Gastrocnemius medialis (tissue), 4 donors: ENCODE data around the gene SHISA6. TPM values are rescaled to one million over a fixed set of nuclear protein-coding genes. Genes with fewer than 3 reads are reported as not detected.

Source experiments
- ATAC-seq, 2 donors: fragments of 150-250 bp; one replicate each; pipeline ENCODE4 v1.9.1; 2016
- DNase-seq, 2 donors: peaks; one replicate each; pipeline ENCODE4 v3.0.0-alpha.2; 2019
- H3K27ac ChIP-seq, 4 donors: fragments of 200-600 bp; sonication (generic); 1 replicate in 1 of 4; 2 replicates in 3 of 4; pipeline ENCODE4 v1.5.1; 2016 to 2018; ENCODE audit warnings: mild to moderate bottlenecking in 2 of 4, moderate library complexity in 1 of 4
- H3K27me3 ChIP-seq, 3 donors: fragments of 200-600 bp; sonication (generic) in 2 of 3; 1 replicate in 1 of 3; 2 replicates in 2 of 3; pipeline versions ENCODE4 v1.5.1 to v1.6.0; 2016 to 2019; ENCODE audit warnings: mild to moderate bottlenecking in 1 of 3, moderate library complexity in 1 of 3
- H3K36me3 ChIP-seq, 2 donors: fragments of 200-600 bp; sonication (generic) in 1 of 2; one replicate each; pipeline ENCODE4 v1.5.1; 2017 to 2018
- H3K4me1 ChIP-seq, 2 donors: fragments of 200-600 bp; sonication (generic) in 1 of 2; one replicate each; pipeline ENCODE4 v1.5.1; 2016 to 2017; ENCODE audit warnings: mild to moderate bottlenecking in 2 of 2
- H3K4me3 ChIP-seq, 4 donors: fragments of 200-600 bp; sonication (generic) in 3 of 4; 1 replicate in 1 of 4; 2 replicates in 3 of 4; pipeline ENCODE4 v1.5.1; 2016 to 2019; ENCODE audit warnings: mild to moderate bottlenecking in 2 of 4
- H3K9me3 ChIP-seq, 3 donors: fragments of 200-600 bp; sonication (generic) in 2 of 3; 1 replicate in 1 of 3; 2 replicates in 2 of 3; pipeline ENCODE4 v1.5.1; 2016 to 2019
- POLR2A ChIP-seq, 2 donors: fragments of 450-650 bp; IDR thresholded peaks; one replicate each; pipeline ENCODE4 v1.6.1; 2017; ENCODE audit warnings: antibody characterized with exemption in 2 of 2, mild to moderate bottlenecking in 2 of 2, moderate library complexity in 2 of 2
- in situ Hi-C, 4 donors: fragments of 200-750 bp; cut with MboI; loops; one replicate each; pipeline versions ENCODE4 v1.15.0 to v1.8.0; 2017; ENCODE audit warnings: low sequenced_read_pairs in 4 of 4
- intact Hi-C: fragments of 100-400 bp; cut with DNase I; formaldehyde crosslinking; loops from one replicate; pipeline ENCODE4 v1.15.1; 2023; ENCODE audit warnings: low total_unique reads
- total RNA-seq, 4 donors: library from RNA; depleted of rRNA; stranded (reverse); fragments of >200 nt; gene quantifications; one replicate each; pipeline versions ENCODE4 v1.1.0 to v1.2.3, GENCODE V29; 2016
- TF ChIP-seq, protein P1 (sequence below), 5 experiments: fragments of 450-650 bp in 3 of 5; fragments of 200-600 bp in 2 of 5; sonication (generic) in 2 of 5; IDR thresholded peaks in 4 of 5; conservative IDR thresholded peaks in 1 of 5; 1 replicate in 4 of 5; 2 replicates in 1 of 5; pipeline ENCODE4 v1.5.1; 2016 to 2019; ENCODE audit warnings: antibody characterized with exemption in 5 of 5, mild to moderate bottlenecking in 3 of 5, moderate library complexity in 3 of 5

Gene SHISA6
- total RNA-seq, 4 donors from 2014 or later, result 0.19 to 0.46 (median 0.31) TPM

DNA sequence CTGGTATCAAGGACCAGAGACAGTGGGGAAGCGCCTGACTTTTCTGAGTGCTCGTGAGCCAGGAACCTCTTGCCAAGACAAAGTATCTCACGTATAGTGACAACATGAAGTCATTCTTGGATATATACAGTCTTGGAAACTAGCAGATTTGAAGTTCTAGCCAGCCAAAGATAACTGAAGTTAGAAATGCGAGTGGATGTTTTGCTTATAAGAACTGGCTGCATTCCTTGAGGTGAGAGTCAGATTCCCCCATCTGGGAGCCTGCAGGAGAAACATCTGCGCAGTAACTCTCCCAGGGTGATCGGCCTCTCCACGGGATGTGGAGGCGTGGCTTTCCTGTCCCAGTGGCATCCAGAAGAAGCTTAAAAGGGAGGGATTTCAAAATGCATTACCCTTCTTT is 89.8 kb downstream of the SHISA6 start:
- TF ChIP-seq, protein P1, sequence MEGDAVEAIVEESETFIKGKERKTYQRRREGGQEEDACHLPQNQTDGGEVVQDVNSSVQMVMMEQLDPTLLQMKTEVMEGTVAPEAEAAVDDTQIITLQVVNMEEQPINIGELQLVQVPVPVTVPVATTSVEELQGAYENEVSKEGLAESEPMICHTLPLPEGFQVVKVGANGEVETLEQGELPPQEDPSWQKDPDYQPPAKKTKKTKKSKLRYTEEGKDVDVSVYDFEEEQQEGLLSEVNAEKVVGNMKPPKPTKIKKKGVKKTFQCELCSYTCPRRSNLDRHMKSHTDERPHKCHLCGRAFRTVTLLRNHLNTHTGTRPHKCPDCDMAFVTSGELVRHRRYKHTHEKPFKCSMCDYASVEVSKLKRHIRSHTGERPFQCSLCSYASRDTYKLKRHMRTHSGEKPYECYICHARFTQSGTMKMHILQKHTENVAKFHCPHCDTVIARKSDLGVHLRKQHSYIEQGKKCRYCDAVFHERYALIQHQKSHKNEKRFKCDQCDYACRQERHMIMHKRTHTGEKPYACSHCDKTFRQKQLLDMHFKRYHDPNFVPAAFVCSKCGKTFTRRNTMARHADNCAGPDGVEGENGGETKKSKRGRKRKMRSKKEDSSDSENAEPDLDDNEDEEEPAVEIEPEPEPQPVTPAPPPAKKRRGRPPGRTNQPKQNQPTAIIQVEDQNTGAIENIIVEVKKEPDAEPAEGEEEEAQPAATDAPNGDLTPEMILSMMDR (IDR thresholded peaks at IDR 0.05 in 4 of 5, conservative IDR thresholded peaks at IDR 0.05 in 1 of 5), result no peak
- no peak for TF ChIP-seq POLR2A (IDR thresholded peaks at IDR 0.05)
- H3K36me3 ChIP-seq, result no peaks in the 10 kb centered on the region
- no peak overlapping the region for H3K27ac ChIP-seq
- no peak overlapping the region for H3K4me3 ChIP-seq
- intact Hi-C loops, result no loop called here
- no peaks in the 10 kb centered on the region for H3K27me3 ChIP-seq
- in situ Hi-C loops, result no loop called here
- ATAC-seq (no peak), DNase-seq (no peak)
- no peaks in the 10 kb centered on the region for H3K9me3 ChIP-seq
- no peaks in the 10 kb centered on the region for H3K4me1 ChIP-seq

DNA sequence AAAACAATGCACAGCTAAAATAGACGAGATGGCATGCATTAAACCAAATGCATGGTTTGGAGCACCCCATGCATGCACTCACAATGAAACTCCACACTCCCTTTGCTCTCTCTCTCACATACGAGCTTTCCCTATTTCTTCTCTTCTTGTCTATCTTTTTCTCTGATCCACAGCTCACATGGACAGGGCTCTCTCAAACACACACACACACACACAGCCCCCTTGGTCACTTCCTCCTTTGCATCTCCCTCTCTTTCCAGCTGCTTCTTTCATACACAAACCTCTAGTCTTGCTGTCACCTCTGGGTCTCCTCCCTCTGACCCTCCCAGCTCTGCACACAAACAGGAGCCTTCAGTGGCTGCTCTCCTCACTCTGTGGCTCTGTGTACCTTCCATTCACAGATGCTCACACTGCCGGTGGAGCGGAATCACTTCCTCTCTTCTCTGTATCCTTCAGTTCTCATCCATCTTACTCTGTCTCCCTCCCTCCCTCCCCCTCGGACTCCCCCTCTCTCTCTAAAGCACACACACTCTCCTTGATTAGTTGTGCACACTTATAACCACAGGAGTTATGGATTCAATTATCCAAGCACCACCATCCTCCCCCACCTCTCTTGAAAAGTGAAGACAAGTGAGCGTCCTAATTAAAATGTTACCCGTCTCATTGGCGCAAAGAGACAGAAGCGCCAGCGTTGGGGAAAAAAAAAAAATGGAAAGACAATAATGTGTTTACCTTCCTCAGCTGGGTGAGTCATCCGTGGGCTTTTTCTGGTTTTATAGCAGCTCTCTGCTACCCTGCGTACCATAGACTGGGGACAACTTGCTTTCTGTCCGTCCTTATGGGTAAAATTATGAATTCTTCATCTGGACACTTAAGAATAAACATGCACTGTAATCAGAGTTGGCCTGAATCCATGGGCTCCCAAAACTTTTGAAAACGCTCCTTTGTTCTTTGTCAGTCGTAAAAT is 90.8 kb downstream of the SHISA6 start:
- H3K4me3 ChIP-seq, result no peak overlapping the region

DNA sequence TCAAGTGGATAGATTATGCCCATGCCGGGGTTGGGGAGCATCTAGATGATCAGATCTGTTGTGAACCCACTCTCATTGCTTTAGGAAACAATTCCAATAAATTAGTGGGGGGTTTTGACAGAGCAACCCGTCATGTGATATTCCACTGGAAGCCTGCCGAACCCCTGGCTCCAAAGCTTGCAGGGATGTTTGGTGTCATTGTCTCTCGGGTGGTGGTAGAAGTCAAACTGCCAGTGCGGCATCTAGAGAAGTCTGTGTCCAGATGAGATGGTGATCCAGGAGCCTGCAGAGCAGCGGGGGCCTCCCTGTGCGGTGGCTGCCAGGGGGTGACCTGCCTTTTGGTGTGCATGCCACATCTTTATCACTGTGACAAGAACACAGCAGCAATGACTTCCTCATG is 91.7 kb downstream of the SHISA6 start:
- Histone ChIP-seq H3K36me3 (no peaks in the 10 kb centered on the region), H3K27me3 (no peaks in the 10 kb centered on the region), H3K9me3 (no peaks in the 10 kb centered on the region), H3K4me3 (no peak overlapping the region), H3K27ac (no peak overlapping the region), H3K4me1 (no peaks in the 10 kb centered on the region)
- intact Hi-C loops, result no loop called here
- in situ Hi-C loops, result no loop called here
- TF ChIP-seq, protein P1 (IDR thresholded peaks at IDR 0.05 in 4 of 5, conservative IDR thresholded peaks at IDR 0.05 in 1 of 5), result no peak
- TF ChIP-seq POLR2A (IDR thresholded peaks at IDR 0.05), result no peak
- ATAC-seq (no peak), DNase-seq (no peak)

More for the DNA sequence above, 90.8 kb downstream of the SHISA6 start:
- H3K36me3 ChIP-seq, result no peaks in the 10 kb centered on the region
- TF ChIP-seq, protein P1 (IDR thresholded peaks at IDR 0.05 in 4 of 5, conservative IDR thresholded peaks at IDR 0.05 in 1 of 5), result no peak
- no peak for TF ChIP-seq POLR2A (IDR thresholded peaks at IDR 0.05)
- H3K27ac ChIP-seq, result no peak overlapping the region
- in situ Hi-C loops, result no loop called here
- H3K4me1 ChIP-seq, result no peaks in the 10 kb centered on the region
- no peaks in the 10 kb centered on the region for H3K27me3 ChIP-seq
- H3K9me3 ChIP-seq, result no peaks in the 10 kb centered on the region
- intact Hi-C loops, result no loop called here
- no peak for ATAC-seq
- DNase-seq, result no peak

DNA sequence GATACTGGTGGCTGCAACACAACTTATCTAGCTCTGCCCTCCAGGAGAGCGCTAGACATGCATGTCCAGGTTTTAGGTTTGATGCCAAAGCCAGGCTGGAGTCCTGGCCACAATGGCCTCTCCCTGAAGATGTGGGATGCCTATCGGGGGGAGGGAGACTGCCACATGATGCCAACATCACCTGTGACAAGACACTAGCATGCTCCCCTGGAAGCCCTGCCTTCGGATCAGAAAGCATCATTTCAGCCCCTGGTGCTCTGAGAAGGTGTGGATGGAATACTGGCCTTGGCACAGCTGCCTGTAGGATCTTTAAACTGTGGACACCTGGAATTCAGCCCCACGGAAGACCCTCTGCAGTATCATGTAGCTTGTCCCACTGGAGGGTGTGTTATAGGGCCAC is 93.5 kb downstream of the SHISA6 start:
- ATAC-seq, result no peak
- no peak overlapping the region for H3K4me3 ChIP-seq
- no peak overlapping the region for H3K27ac ChIP-seq
- TF ChIP-seq, protein P1 (IDR thresholded peaks at IDR 0.05 in 4 of 5, conservative IDR thresholded peaks at IDR 0.05 in 1 of 5), result no peak
- no peaks in the 10 kb centered on the region for H3K27me3 ChIP-seq
- intact Hi-C loops (no loop called here), in situ Hi-C loops (no loop called here)
- no peaks in the 10 kb centered on the region for H3K36me3 ChIP-seq
- DNase-seq, result no peak
- no peaks in the 10 kb centered on the region for H3K9me3 ChIP-seq
- no peaks in the 10 kb centered on the region for H3K4me1 ChIP-seq
